Measurements from ENCODE around the gene NMT1. TPM values are rescaled to one million over a fixed set of nuclear protein-coding genes. Genes with fewer than 3 reads are reported as not detected.

NMT1 gene
- total RNA-seq, 4 donors from 2014 or later: 60.7 to 127 (median 71.5) TPM

GRCh38 chr17:45108051-45108450, 46.9 kb downstream of the NMT1 start:
- intact Hi-C loops (cut with DNase I; ENCODE audit: low total_unique reads) (no loop called here), in situ Hi-C loops (cut with MboI; ENCODE audit: low sequenced_read_pairs in 4 of 4) (loop anchor here in 2 of 4 donors (10.0 to 25.0 kb wide), 2 partner anchors 183 to 196 kb away; partner anchors contain the start of gene GFAP (in 1 of the 2))
- TF ChIP-seq, protein P1, sequence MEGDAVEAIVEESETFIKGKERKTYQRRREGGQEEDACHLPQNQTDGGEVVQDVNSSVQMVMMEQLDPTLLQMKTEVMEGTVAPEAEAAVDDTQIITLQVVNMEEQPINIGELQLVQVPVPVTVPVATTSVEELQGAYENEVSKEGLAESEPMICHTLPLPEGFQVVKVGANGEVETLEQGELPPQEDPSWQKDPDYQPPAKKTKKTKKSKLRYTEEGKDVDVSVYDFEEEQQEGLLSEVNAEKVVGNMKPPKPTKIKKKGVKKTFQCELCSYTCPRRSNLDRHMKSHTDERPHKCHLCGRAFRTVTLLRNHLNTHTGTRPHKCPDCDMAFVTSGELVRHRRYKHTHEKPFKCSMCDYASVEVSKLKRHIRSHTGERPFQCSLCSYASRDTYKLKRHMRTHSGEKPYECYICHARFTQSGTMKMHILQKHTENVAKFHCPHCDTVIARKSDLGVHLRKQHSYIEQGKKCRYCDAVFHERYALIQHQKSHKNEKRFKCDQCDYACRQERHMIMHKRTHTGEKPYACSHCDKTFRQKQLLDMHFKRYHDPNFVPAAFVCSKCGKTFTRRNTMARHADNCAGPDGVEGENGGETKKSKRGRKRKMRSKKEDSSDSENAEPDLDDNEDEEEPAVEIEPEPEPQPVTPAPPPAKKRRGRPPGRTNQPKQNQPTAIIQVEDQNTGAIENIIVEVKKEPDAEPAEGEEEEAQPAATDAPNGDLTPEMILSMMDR (IDR thresholded peaks at IDR 0.05 in 4 of 5, conservative IDR thresholded peaks at IDR 0.05 in 1 of 5): no peak
- TF ChIP-seq POLR2A (IDR thresholded peaks at IDR 0.05): no peak

DNA sequence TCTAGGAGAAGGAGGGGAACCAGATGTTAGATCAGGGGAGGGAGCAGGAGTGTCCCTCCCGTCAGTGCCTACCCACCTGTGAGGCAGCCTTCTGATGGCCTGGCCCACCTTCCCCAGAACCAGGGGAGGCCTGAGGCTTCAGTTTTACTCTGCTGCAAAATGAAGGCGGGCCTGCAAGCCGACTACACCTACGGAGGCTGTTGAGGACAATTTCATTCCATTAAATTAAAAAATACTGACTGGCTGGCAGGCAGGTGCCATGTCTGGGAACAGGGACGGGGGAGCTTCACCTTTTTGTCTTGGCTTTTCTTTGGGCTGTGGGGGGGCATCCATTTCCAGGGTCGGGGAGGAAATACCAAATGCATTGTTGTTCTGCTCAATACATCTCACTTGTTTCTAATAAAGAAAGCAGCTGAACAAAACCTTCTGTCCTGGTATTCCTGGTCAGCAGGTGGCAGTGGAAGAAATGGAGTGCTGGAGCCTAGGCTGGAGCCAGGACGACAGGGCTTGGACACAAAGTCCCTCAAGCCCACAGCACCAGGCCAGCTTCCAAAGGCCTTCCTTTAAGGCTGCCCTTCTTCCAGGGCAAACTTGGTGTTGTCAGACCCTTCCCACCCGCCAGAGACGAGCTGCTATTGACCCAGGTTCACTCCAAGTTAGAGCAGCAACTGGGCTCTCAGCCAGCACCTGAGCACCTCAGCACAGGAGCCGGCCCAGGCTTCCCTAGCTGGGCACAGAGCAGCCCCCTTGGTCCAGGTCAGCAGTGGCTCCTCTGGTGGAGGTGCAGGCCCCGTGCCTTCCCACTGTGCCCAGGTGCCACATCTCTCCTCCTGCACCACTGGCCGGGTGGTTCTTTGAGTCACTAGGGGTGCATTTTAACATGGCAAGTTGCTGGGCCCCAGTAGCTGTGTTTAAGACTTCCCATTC, 47.7 kb downstream of the NMT1 start:
- Histone ChIP-seq H3K9me3 (no peaks in the 10 kb centered on the region), H3K4me1 (peaks cover 72 to 89% of the 10 kb centered on the region in 2 donors), H3K4me3 (no peak overlapping the region), H3K27ac (peak overlapping the region; percentile 88 to 96 (median 92)), H3K36me3 (peaks cover 0 to 33% of the 10 kb centered on the region in 2 donors), H3K27me3 (no peaks in the 10 kb centered on the region)
- in situ Hi-C loops (cut with MboI; ENCODE audit: low sequenced_read_pairs in 4 of 4) (loop anchor here in 2 of 4 donors (10.0 to 25.0 kb wide), 2 partner anchors 184 to 197 kb away; partner anchors contain the start of gene GFAP (in 1 of the 2)), intact Hi-C loops (cut with DNase I; ENCODE audit: low total_unique reads) (no loop called here)
- TF ChIP-seq, protein P1 (IDR thresholded peaks at IDR 0.05 in 4 of 5, conservative IDR thresholded peaks at IDR 0.05 in 1 of 5): peak in 3 of 5 experiments; percentile 18 to 37 (median 21)
- no peak for TF ChIP-seq POLR2A (IDR thresholded peaks at IDR 0.05)
- no peak for ATAC-seq
- no peak for DNase-seq

More at GRCh38 chr17:45108051-45108450, 46.9 kb downstream of the NMT1 start:
- peak overlapping the region; percentile 17 to 96 (median 90) for H3K27ac ChIP-seq
- no peak for ATAC-seq
- H3K27me3 ChIP-seq: no peaks in the 10 kb centered on the region
- no peak overlapping the region for H3K4me3 ChIP-seq
- H3K9me3 ChIP-seq: no peaks in the 10 kb centered on the region
- no peak for DNase-seq
- H3K36me3 ChIP-seq: peaks cover 0 to 41% of the 10 kb centered on the region in 2 donors
- peaks cover 79 to 94% of the 10 kb centered on the region in 2 donors for H3K4me1 ChIP-seq

- in situ Hi-C loops (cut with MboI; ENCODE audit: low sequenced_read_pairs in 4 of 4) (loop anchor here in 1 of 4 donors (25.0 kb wide), 1 partner anchor 199 kb away; the partner anchor contains the start of gene GFAP), intact Hi-C loops (cut with DNase I; ENCODE audit: low total_unique reads) (loop anchor here (2.0 kb wide), 2 partner anchors 14 to 18 kb away; no protein-coding TSS in a partner anchor)
- Histone ChIP-seq H3K27ac (peak overlapping the region; percentile 88 to 96 (median 92)), H3K4me3 (no peak overlapping the region), H3K4me1 (peaks cover 55 to 69% of the 10 kb centered on the region in 2 donors), H3K27me3 (no peaks in the 10 kb centered on the region), H3K36me3 (peaks cover 0 to 12% of the 10 kb centered on the region in 2 donors), H3K9me3 (no peaks in the 10 kb centered on the region)
- DNase-seq: peak; percentile 86 to 93
- ATAC-seq: peak; percentile 88 to 89
- TF ChIP-seq, protein P1 (IDR thresholded peaks at IDR 0.05 in 4 of 5, conservative IDR thresholded peaks at IDR 0.05 in 1 of 5): no peak
- TF ChIP-seq POLR2A (IDR thresholded peaks at IDR 0.05): no peak
Measured at GRCh38 chr17:45110676-45111611, 49.8 kb downstream of the NMT1 start.

DNA sequence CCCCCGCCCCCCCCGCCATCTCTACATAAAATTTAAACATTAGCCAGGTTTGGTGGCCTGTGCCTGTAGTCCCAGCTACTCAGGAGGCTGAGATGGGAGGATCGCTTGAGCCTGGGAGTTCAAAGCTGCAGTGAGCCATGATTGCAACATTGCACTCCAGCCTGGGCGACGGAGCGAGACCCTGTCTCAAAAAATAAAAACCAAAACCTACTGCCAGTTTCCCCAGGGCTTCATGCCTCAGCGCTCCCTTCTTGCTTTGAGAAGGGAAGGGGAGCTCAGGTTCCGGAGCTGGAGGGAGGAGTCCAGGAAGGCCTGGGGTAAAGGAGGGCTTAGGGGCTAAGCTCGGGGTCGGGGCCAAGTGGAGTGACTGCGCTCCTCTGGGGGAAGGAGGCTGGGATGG, 50.7 kb downstream of the NMT1 start:
- Histone ChIP-seq H3K9me3 (no peaks in the 10 kb centered on the region), H3K4me3 (no peak overlapping the region), H3K4me1 (peaks cover 51 to 60% of the 10 kb centered on the region in 2 donors), H3K36me3 (peaks cover 0 to 4% of the 10 kb centered on the region in 2 donors), H3K27ac (peak overlapping the region; percentile 88 to 96 (median 92)), H3K27me3 (no peaks in the 10 kb centered on the region)
- ATAC-seq (no peak), DNase-seq (no peak)
- TF ChIP-seq POLR2A (IDR thresholded peaks at IDR 0.05): no peak
- TF ChIP-seq, protein P1 (IDR thresholded peaks at IDR 0.05 in 4 of 5, conservative IDR thresholded peaks at IDR 0.05 in 1 of 5): no peak
- intact Hi-C loops (cut with DNase I; ENCODE audit: low total_unique reads): loop anchor here (2.0 kb wide), 2 partner anchors 15 to 17 kb away; no protein-coding TSS in a partner anchor
- in situ Hi-C loops (cut with MboI; ENCODE audit: low sequenced_read_pairs in 4 of 4): loop anchor here in 1 of 4 donors (25.0 kb wide), 1 partner anchor 200 kb away; the partner anchor contains the start of gene GFAP

All from gastrocnemius medialis (tissue), 4 donors.